ENCODE data around the gene DST.

Gene DST

DNA sequence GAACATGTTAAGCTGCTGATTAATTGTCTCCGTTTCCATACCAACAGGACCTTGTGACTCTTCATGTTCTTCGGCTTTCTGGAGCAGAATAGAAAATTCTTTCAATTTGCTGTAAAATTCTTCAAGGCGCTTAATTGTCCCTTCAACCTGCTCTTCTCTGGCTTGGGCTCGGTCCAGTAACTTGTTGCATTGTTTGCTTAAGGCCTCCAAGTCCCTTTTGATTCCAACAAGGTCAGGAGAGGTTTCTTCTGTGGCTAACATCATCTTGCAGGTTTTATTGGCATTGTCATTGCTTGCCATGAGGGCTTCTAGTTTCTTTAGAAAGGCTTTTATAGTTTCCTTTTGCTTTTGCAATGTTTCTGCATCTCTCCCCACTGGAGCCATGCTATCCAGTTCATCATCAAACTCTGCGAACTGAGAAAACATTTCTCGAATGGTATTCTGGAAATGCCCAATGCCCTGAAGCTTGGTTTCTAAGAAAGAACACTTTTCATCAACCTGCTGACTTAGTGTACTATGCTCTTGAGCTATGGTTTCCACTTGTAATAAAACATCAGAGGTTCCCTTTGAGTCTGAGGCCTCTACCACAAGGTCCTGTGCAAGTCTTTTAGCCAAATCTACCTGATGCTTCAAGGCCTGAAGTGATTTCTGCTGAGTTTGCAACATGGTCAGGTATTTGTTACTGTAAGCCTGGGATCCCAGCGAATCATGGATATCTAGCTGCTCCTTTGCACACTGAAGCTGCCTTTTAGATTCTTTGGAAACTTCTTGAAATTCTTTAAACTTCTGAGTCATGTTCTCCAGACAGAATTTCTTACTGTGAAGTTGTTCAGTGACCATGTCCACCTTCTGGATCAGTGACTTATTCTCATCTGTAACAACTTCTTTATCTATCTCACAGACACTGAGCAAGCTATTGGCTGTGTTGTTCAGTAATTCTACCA is 90.2 kb downstream of the DST start:
- Histone ChIP-seq H3K36me3 (ENCODE audit: insufficient read depth, low read length) (no peaks in the 10 kb centered on the region), H3K4me2 (ENCODE audit: low read length) (no peak overlapping the region), H3K79me2 (ENCODE audit: insufficient read depth, low read length) (no peaks in the 10 kb centered on the region), H2AFZ (ENCODE audit: low read length) (no peak overlapping the region), H4K20me1 (ENCODE audit: insufficient read depth, low read length) (no peaks in the 10 kb centered on the region), H3K4me1 (ENCODE audit: insufficient read depth, low read length, severe bottlenecking) (no peaks in the 10 kb centered on the region), H3K9me3 (ENCODE audit: low read length) (no peaks in the 10 kb centered on the region), H3K9ac (ENCODE audit: low read length) (no peak overlapping the region), H3K27ac (ENCODE audit: low read depth, low read length, poor library complexity, severe bottlenecking) (no peak overlapping the region), H3F3A (ENCODE audit: insufficient read depth, low read length) (no peaks in the 10 kb centered on the region), H3K9me2 (ENCODE audit: low read depth, low read length) (no peaks in the 10 kb centered on the region), H3K4me3 (ENCODE audit: low read depth, low read length, poor library complexity, severe bottlenecking) (no peak overlapping the region), H3K27me3 (ENCODE audit: insufficient read depth, low read length) (no peaks in the 10 kb centered on the region)
- TF ChIP-seq EZH2 (IDR thresholded peaks at IDR 0.05; ENCODE audit: borderline replicate concordance, low read length) (no peak), CTCF (IDR thresholded peaks at IDR 0.05; ENCODE audit: low read length) (no peak)

GRCh38 chr6:56551409-56552120 is 91.1 kb downstream of the DST start:
- no peaks in the 10 kb centered on the region for H4K20me1 ChIP-seq (ENCODE audit: insufficient read depth, low read length)
- no peaks in the 10 kb centered on the region for H3K79me2 ChIP-seq (ENCODE audit: insufficient read depth, low read length)
- no peak overlapping the region for H3K4me3 ChIP-seq (ENCODE audit: low read depth, low read length, poor library complexity, severe bottlenecking)
- no peak overlapping the region for H2AFZ ChIP-seq (ENCODE audit: low read length)
- H3K4me2 ChIP-seq (ENCODE audit: low read length), result no peak overlapping the region
- no peaks in the 10 kb centered on the region for H3K9me3 ChIP-seq (ENCODE audit: low read length)
- no peaks in the 10 kb centered on the region for H3K9me2 ChIP-seq (ENCODE audit: low read depth, low read length)
- H3K4me1 ChIP-seq (ENCODE audit: insufficient read depth, low read length, severe bottlenecking), result no peaks in the 10 kb centered on the region
- no peaks in the 10 kb centered on the region for H3K36me3 ChIP-seq (ENCODE audit: insufficient read depth, low read length)
- TF ChIP-seq CTCF (IDR thresholded peaks at IDR 0.05; ENCODE audit: low read length) (no peak), EZH2 (IDR thresholded peaks at IDR 0.05; ENCODE audit: borderline replicate concordance, low read length) (no peak)
- no peak overlapping the region for H3K27ac ChIP-seq (ENCODE audit: low read depth, low read length, poor library complexity, severe bottlenecking)
- H3K9ac ChIP-seq (ENCODE audit: low read length), result no peak overlapping the region
- H3F3A ChIP-seq (ENCODE audit: insufficient read depth, low read length), result no peaks in the 10 kb centered on the region
- no peaks in the 10 kb centered on the region for H3K27me3 ChIP-seq (ENCODE audit: insufficient read depth, low read length)

DNA sequence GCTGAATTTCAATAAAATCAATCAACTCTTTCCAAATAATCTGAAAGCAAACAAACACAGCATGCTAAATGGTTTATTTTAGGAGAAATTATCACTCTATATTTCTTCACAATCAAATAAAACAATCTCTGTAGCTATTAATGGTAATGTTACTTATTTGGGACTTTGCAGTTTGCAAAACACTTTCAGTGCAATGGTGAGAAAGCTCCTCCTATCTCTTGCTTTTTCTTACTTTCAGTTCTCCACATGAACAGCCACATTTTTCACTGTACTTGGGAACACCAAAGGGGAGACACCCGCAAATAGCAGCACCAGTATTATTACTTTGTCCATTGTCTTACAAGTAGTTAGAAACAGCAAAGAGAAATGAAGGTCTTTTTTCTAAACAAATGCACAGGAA is 92.4 kb downstream of the DST start:
- Histone ChIP-seq H3F3A (ENCODE audit: insufficient read depth, low read length) (no peaks in the 10 kb centered on the region), H3K4me1 (ENCODE audit: insufficient read depth, low read length, severe bottlenecking) (no peaks in the 10 kb centered on the region), H3K27me3 (ENCODE audit: insufficient read depth, low read length) (no peaks in the 10 kb centered on the region), H2AFZ (ENCODE audit: low read length) (no peak overlapping the region), H4K20me1 (ENCODE audit: insufficient read depth, low read length) (no peaks in the 10 kb centered on the region), H3K36me3 (ENCODE audit: insufficient read depth, low read length) (no peaks in the 10 kb centered on the region), H3K9me2 (ENCODE audit: low read depth, low read length) (no peaks in the 10 kb centered on the region), H3K27ac (ENCODE audit: low read depth, low read length, poor library complexity, severe bottlenecking) (no peak overlapping the region), H3K79me2 (ENCODE audit: insufficient read depth, low read length) (no peaks in the 10 kb centered on the region), H3K9ac (ENCODE audit: low read length) (no peak overlapping the region), H3K9me3 (ENCODE audit: low read length) (no peaks in the 10 kb centered on the region), H3K4me3 (ENCODE audit: low read depth, low read length, poor library complexity, severe bottlenecking) (no peak overlapping the region), H3K4me2 (ENCODE audit: low read length) (no peak overlapping the region)
- TF ChIP-seq CTCF (IDR thresholded peaks at IDR 0.05; ENCODE audit: low read length) (no peak), EZH2 (IDR thresholded peaks at IDR 0.05; ENCODE audit: borderline replicate concordance, low read length) (no peak)
